ENCODE measurements around the gene HHAT.

DNA sequence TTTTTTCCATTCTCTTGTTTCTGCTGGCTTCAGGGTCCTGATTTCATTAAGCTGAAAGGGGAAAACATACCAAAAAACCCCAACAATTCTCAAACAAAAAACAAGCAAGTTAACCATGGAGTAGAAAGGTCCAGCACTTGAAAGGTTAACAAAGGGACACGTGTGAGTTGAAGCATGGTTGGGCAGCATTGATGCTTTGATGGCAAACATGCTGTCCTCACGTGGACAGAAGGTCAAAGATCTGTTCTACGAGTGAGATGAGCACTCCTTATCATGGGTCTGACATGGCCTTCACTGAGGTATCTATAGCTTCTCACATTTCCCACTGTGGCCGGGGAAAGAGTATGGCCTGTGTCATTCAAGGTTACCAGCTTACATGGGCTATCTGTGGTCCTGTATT lies 394.9 kb downstream of the HHAT start:
- TF ChIP-seq, protein P1, sequence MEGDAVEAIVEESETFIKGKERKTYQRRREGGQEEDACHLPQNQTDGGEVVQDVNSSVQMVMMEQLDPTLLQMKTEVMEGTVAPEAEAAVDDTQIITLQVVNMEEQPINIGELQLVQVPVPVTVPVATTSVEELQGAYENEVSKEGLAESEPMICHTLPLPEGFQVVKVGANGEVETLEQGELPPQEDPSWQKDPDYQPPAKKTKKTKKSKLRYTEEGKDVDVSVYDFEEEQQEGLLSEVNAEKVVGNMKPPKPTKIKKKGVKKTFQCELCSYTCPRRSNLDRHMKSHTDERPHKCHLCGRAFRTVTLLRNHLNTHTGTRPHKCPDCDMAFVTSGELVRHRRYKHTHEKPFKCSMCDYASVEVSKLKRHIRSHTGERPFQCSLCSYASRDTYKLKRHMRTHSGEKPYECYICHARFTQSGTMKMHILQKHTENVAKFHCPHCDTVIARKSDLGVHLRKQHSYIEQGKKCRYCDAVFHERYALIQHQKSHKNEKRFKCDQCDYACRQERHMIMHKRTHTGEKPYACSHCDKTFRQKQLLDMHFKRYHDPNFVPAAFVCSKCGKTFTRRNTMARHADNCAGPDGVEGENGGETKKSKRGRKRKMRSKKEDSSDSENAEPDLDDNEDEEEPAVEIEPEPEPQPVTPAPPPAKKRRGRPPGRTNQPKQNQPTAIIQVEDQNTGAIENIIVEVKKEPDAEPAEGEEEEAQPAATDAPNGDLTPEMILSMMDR (IDR thresholded peaks at IDR 0.05 in 4 of 5, conservative IDR thresholded peaks at IDR 0.05 in 1 of 5), result no peak
- TF ChIP-seq POLR2A (IDR thresholded peaks at IDR 0.05), result no peak

Measured in gastrocnemius medialis (tissue), 4 donors.